HEK293T (cell line): ENCODE measurements around the gene ZFC3H1.

Experiments
- BHLHE40 ChIP-seq: fragments of 450-650 bp; IDR thresholded peaks from 2 replicates; pipeline ENCODE4 v1.6.1; 2016; ENCODE audit warnings: mild to moderate bottlenecking, moderate library complexity, borderline replicate concordance
- ELF4 ChIP-seq: fragments of 450-650 bp; IDR thresholded peaks from 2 replicates; pipeline ENCODE4 v1.6.1; 2017; ENCODE audit warnings: antibody characterized with exemption
- NFRKB ChIP-seq: fragments of 450-650 bp; IDR thresholded peaks from 2 replicates; pipeline ENCODE4 v1.6.1; 2016; ENCODE audit warnings: mild to moderate bottlenecking, moderate library complexity
- SP1 ChIP-seq: fragments of 450-650 bp; IDR thresholded peaks from 2 replicates; pipeline ENCODE4 v1.6.1; 2017
- SUZ12 ChIP-seq: fragments of 450-650 bp; IDR thresholded peaks from 2 replicates; pipeline ENCODE4 v1.6.1; 2016; ENCODE audit warnings: mild to moderate bottlenecking

- TF ChIP-seq ELF4 (no peak), SUZ12 (no peak), BHLHE40 (no peak), SP1 (no peak), NFRKB (no peak)
Observed at GRCh38 chr12:71688961-71689570, 25.4 kb upstream of the ZFC3H1 start.
